Heart left ventricle (tissue), 16 donors: Measurements from ENCODE around the gene RSKR. TPM values are rescaled to one million over a fixed set of nuclear protein-coding genes. Genes with fewer than 3 reads are reported as not detected.
A peak's percentile ranks its signal among the peaks of the same experiment; 100 is the strongest.

Source experiments
- ATAC-seq, 4 donors: fragments of 200-7000 bp; cut with Tn5 transposase; one replicate each; pipeline ENCODE4 v1.9.1; 2020 to 2022; ENCODE audit warnings: moderate library complexity in 4 of 4, mild to moderate bottlenecking in 3 of 4, moderate number of reproducible peaks in 1 of 4
- DNase-seq, 5 donors: peaks; one replicate each; pipeline ENCODE4 v3.0.0-alpha.2; 2020
- H3K27ac ChIP-seq, 12 donors: fragments of 200-600 bp; sonication (generic) in 4 of 12; one replicate each; pipeline versions ENCODE4 v1.5.0 to v1.8.0; 2016 to 2022; ENCODE audit warnings: mild to moderate bottlenecking in 2 of 12
- H3K27me3 ChIP-seq, 9 donors: fragments of 200-600 bp; sonication (generic) in 2 of 9; one replicate each; pipeline versions ENCODE4 v1.5.1 to v1.8.0; 2016 to 2022; ENCODE audit warnings: mild to moderate bottlenecking in 3 of 9
- H3K36me3 ChIP-seq, 9 donors: fragments of 200-600 bp; sonication (generic) in 2 of 9; one replicate each; pipeline versions ENCODE4 v1.5.0 to v1.8.0; 2018 to 2022; ENCODE audit warnings: mild to moderate bottlenecking in 2 of 9
- H3K4me1 ChIP-seq, 12 donors: fragments of 200-600 bp; sonication (generic) in 4 of 12; one replicate each; pipeline versions ENCODE4 v1.5.0 to v1.8.0; 2016 to 2022; ENCODE audit warnings: mild to moderate bottlenecking in 3 of 12
- H3K4me3 ChIP-seq, 12 donors: fragments of 200-600 bp; sonication (generic) in 4 of 12; one replicate each; pipeline versions ENCODE4 v1.5.0 to v1.8.0; 2017 to 2022; ENCODE audit warnings: mild to moderate bottlenecking in 9 of 12, moderate library complexity in 4 of 12
- H3K9me3 ChIP-seq, 12 donors: fragments of 200-600 bp; sonication (generic) in 4 of 12; one replicate each; pipeline versions ENCODE4 v1.5.0 to v1.8.0; 2016 to 2022; ENCODE audit warnings: mild to moderate bottlenecking in 1 of 12
- CTCF ChIP-seq, 12 donors: fragments of 200-600 bp; sonication (generic) in 4 of 12; IDR thresholded peaks; one replicate each; pipeline versions ENCODE4 v1.5.0 to v1.8.0; 2018 to 2022; ENCODE audit warnings: antibody characterized with exemption in 12 of 12, mild to moderate bottlenecking in 5 of 12
- POLR2A ChIP-seq, 2 donors: fragments of 450-650 bp; IDR thresholded peaks; one replicate each; pipeline ENCODE4 v1.6.1; 2017; ENCODE audit warnings: antibody characterized with exemption in 2 of 2, mild to moderate bottlenecking in 2 of 2, moderate library complexity in 2 of 2
- WGBS, 4 donors: extraction: QIAGEN DNeasy Blood & Tissue Kit in 2 of 4; methylation state at CpG; one replicate each; pipeline versions ENCODE4 v1.1.5 to v1.1.7; 2013 to 2018; 5-methylcytosine and 5-hydroxymethylcytosine counted together
- intact Hi-C, 10 donors: fragments of 100-400 bp; cut with DNase I; formaldehyde crosslinking; loops; one replicate each; pipeline versions ENCODE4 v1.11.1 to v1.14.2; 2022
- polyA plus RNA-seq, 2 donors: library from polyadenylated mRNA; stranded (reverse); fragments of 200-250 nt; gene quantifications; one replicate each; pipeline ENCODE4 v1.2.3, GENCODE V29; 2013
- total RNA-seq, 9 donors: library from RNA; depleted of rRNA in 2 of 9; stranded (reverse); fragments of >200 nt in 2 of 9; fragmentation: NEBNext Ultra II Directional in 3 of 9; extraction: Animal tissue kit (Norgen Biotek cat#: 25700) in 3 of 9; gene quantifications; one replicate each; pipeline versions ENCODE4 v1.1.0 to v1.2.4, GENCODE V29; 2016 to 2023
- donor health status: ischemic (EF 13 %, LVEDD 7.1; RV severe dilation, severe dysfunction).
- donor health status: healthy with polysubstance abuse.
- donor health status: DM: no; HTN: yes; CAD: no.
- donor health status: DM: no; HTN: no; CAD: no.
- donor health status: ischemic (EF 25% LVEDD 6.9; RV normal size, moderate dysfunction).
- donor health status: ischemic (EF 25% LVEDD 5.7; RV mildly dilated, moderate dysfunction).
- donor health status: healthy.
- donor health status: DM: yes; HTN: yes; CAD: no.
- donor health status: ischemic (EF 35%, LVEDD 5.7; RV mildly dilated, moderate dysfunction).
- donor health status: nonischemic (EF 11% LVEDD 7.7; RV severe dilation, severe dysfunction).
- donor health status: DM: yes; HTN: yes; CAD: no.
- donor health status: PGD.
- donor health status: ischemic (EF 29% LVEDD 5.4; RV normal size, mild dysfunction).
- donor health status: nonischemic (EF 23%, LVEDD 6.1; RV moderate dilation, normal function).

RSKR gene
- total and polyA plus RNA-seq, 11 donors, result 2.8 to 8.3 (median 4.2) TPM

GRCh38 chr17:28616281-28616680 is 2.3 kb upstream of the RSKR start:
- Histone ChIP-seq H3K4me3 (no peak overlapping the region), H3K27ac (no peak overlapping the region), H3K36me3 (peaks cover 0 to 100% (median 77%) of the 10 kb centered on the region in 9 donors), H3K27me3 (no peaks in the 10 kb centered on the region), H3K4me1 (no peaks in the 10 kb centered on the region), H3K9me3 (no peaks in the 10 kb centered on the region)
- ATAC-seq (no peak), DNase-seq (no peak)
- intact Hi-C loops, result loop anchor here in 1 of 10 donors (10.0 kb wide), 1 partner anchor 71 kb away; no protein-coding TSS in a partner anchor
- TF ChIP-seq CTCF (IDR thresholded peaks at IDR 0.05) (no peak), POLR2A (IDR thresholded peaks at IDR 0.05) (no peak)
- WGBS, 4 donors, result 82 to 91% (median 84%) methylated on average over 7 of the region's 7 CpGs

- intact Hi-C loops, result loop anchor here in 1 of 10 donors (10.0 kb wide), 1 partner anchor 71 kb away; no protein-coding TSS in a partner anchor
- H3K27me3 ChIP-seq, result no peaks in the 10 kb centered on the region
- peaks cover 0 to 100% (median 68%) of the 10 kb centered on the region in 9 donors for H3K36me3 ChIP-seq
- no peak for TF ChIP-seq POLR2A (IDR thresholded peaks at IDR 0.05)
- TF ChIP-seq CTCF (IDR thresholded peaks at IDR 0.05), result no peak
- H3K27ac ChIP-seq, result no peak overlapping the region
- no peaks in the 10 kb centered on the region for H3K4me1 ChIP-seq
- 78 to 86% (median 83%) methylated on average over 4 of the region's 4 CpGs for WGBS, 4 donors
- DNase-seq (no peak), ATAC-seq (peak in 2 of 4 donors; percentile 8 to 28)
- H3K4me3 ChIP-seq, result no peak overlapping the region
- no peaks in the 10 kb centered on the region for H3K9me3 ChIP-seq
Measured at GRCh38 chr17:28615260-28615940, 1.4 kb upstream of the RSKR start.

- no peak overlapping the region for H3K27ac ChIP-seq
- no peaks in the 10 kb centered on the region for H3K9me3 ChIP-seq
- TF ChIP-seq POLR2A (IDR thresholded peaks at IDR 0.05) (no peak), CTCF (IDR thresholded peaks at IDR 0.05) (peak; percentile 52 to 79 (median 68))
- no peak overlapping the region for H3K4me3 ChIP-seq
- 68 to 83% (median 82%) methylated on average over 5 to 6 of the region's 6 CpGs for WGBS, 4 donors
- H3K27me3 ChIP-seq, result no peaks in the 10 kb centered on the region
- no peaks in the 10 kb centered on the region for H3K4me1 ChIP-seq
- H3K36me3 ChIP-seq, result peaks cover 0 to 95% (median 49%) of the 10 kb centered on the region in 9 donors
- DNase-seq (no peak), ATAC-seq (peak; percentile 12 to 60 (median 42))
- intact Hi-C loops, result loop anchor here (1.0 to 10.0 kb wide), 9 partner anchors 61 to 121 kb away; partner anchors contain the start of gene UNC119 (in 2 of the 10)
Measured at GRCh38 chr17:28612936-28613872, 781 bp downstream of the RSKR start.

GRCh38 chr17:28612531-28612930 is 1.5 kb downstream of the RSKR start:
- intact Hi-C loops, result loop anchor here in 8 of 10 donors (2.0 to 10.0 kb wide), 6 partner anchors 60 to 120 kb away; partner anchors contain the start of gene UNC119 (in 2 of the 8)
- no peaks in the 10 kb centered on the region for H3K9me3 ChIP-seq
- no peaks in the 10 kb centered on the region for H3K4me1 ChIP-seq
- no peak overlapping the region for H3K27ac ChIP-seq
- WGBS, 4 donors, result 42 to 61% (median 51%) methylated on average over 2 of the region's 2 CpGs
- peaks cover 0 to 88% (median 43%) of the 10 kb centered on the region in 9 donors for H3K36me3 ChIP-seq
- DNase-seq (no peak), ATAC-seq (no peak)
- TF ChIP-seq POLR2A (IDR thresholded peaks at IDR 0.05) (no peak), CTCF (IDR thresholded peaks at IDR 0.05) (no peak)
- H3K4me3 ChIP-seq, result no peak overlapping the region
- no peaks in the 10 kb centered on the region for H3K27me3 ChIP-seq
